Fibroblast of mammary gland (primary cell): ENCODE results near the gene TFAP2B.

Experiments used
- DNase-seq: peaks from one replicate; pipeline ENCODE4 v3.0.0-alpha.2; 2010; ENCODE audit warnings: low read depth
- H3K4me3 ChIP-seq: 2 replicates; pipeline ENCODE4 v1.5.1; 2011; ENCODE audit warnings: low read depth, mild to moderate bottlenecking, low read length, moderate library complexity; ENCODE audit not compliant: control insufficient read depth
- TF ChIP-seq, protein P1 (sequence below): conservative IDR thresholded peaks from 2 replicates; pipeline ENCODE4 v1.5.1; 2011; ENCODE audit warnings: low read depth, low read length, inconsistent platforms; ENCODE audit not compliant: control insufficient read depth, insufficient read depth

Gene TFAP2B

DNA sequence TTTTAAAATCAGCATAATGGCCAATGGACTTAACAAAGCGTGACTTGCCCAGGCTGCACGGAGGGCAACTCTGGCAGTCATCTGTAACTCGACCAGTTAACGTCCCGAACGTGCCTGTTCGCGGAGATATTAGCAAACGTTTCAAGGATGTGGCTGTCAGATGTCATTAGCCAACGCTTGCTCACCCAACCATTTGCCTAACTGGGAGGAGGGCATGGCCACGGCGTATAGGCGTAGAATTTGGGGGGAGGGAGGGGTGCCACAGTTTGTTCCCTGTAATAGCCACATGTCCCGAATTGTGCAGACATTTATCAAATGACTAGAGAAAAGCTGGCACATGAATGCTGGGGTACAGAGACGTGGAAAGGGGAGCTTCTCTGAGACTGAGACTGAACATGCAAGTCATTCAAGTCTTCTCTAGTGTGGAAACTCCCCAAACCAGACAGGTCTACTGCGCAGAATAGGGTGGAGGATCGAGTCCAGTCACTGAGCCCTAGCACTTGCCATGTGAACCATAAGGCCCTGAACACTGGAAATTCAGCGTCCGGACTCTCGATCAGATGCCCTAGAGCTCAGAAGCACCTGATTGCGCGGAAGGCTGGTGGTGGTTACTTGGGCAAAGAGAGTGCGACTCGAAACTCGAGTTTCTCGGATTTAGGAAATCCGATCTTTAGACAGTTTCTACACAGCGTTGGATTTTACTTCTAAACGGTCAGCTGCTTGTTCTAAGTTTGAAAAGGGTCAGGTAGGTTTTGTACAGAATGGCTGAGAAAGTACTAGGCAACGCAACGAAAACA lies 32.6 kb downstream of the TFAP2B start:
- H3K4me3 ChIP-seq, result no peak overlapping the region
- no peak for DNase-seq
- TF ChIP-seq, protein P1, sequence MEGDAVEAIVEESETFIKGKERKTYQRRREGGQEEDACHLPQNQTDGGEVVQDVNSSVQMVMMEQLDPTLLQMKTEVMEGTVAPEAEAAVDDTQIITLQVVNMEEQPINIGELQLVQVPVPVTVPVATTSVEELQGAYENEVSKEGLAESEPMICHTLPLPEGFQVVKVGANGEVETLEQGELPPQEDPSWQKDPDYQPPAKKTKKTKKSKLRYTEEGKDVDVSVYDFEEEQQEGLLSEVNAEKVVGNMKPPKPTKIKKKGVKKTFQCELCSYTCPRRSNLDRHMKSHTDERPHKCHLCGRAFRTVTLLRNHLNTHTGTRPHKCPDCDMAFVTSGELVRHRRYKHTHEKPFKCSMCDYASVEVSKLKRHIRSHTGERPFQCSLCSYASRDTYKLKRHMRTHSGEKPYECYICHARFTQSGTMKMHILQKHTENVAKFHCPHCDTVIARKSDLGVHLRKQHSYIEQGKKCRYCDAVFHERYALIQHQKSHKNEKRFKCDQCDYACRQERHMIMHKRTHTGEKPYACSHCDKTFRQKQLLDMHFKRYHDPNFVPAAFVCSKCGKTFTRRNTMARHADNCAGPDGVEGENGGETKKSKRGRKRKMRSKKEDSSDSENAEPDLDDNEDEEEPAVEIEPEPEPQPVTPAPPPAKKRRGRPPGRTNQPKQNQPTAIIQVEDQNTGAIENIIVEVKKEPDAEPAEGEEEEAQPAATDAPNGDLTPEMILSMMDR, result no peak

DNA sequence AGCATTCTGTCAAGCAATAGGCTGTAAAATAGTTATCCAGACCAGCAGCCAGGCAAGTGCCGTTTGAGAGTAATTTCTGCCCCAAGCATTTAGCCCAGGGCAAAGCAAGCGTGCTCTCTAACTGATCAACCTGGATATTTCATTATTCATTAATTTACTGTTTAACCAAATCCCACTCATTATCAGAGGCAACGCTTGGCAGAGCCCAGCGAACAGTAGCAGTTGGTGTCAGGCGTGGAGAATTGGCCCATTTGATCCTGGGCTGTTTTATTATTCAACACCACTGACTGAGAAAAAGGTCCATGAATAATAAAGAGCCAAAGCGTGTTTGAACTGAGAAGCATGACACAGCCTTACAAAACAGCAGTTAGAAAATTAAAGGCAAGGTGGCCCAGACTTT lies 35.3 kb downstream of the TFAP2B start:
- TF ChIP-seq, protein P1, result no peak
- no peak overlapping the region for H3K4me3 ChIP-seq
- no peak for DNase-seq

DNA sequence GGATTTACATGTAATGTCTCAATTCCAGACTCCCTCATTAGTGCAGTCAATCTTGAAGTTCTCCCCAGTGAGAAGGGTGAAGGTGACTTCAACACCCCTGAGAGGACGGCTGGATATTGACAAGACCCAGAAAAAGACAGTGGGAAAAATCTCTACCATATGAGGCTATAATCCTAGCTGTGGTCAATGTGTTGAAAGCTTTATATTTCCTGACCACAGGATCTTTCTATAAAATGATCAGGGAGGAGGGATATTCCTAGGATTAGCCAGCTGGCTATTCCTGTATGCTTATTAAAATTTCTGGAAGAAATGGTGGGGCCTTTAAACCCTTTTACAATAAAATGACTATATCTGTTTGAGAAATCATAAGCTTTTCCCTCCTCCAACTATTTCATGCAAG lies 43.0 kb downstream of the TFAP2B start:
- no peak overlapping the region for H3K4me3 ChIP-seq
- TF ChIP-seq, protein P1, result no peak
- DNase-seq, result no peak

DNA sequence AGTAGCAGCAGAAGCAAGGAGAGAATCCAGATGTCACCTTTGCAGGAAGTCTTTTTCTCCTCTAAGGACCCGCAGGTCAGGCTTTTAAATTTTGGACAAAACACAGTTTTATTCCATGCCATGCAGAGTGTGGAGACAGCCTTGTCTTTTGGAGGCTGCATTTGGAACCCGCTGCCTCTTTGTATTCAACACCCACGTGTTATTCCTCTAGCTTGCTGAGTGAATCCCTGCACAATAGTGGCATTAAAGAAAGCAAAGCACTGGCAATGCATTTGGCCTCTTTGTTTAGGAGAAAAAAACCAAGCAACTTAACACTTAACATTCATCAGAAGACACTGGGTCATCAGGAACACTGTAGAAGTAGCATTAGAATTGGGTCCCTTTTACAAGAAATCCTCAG lies 43.5 kb downstream of the TFAP2B start:
- no peak for DNase-seq
- H3K4me3 ChIP-seq, result no peak overlapping the region
- TF ChIP-seq, protein P1, result no peak

DNA sequence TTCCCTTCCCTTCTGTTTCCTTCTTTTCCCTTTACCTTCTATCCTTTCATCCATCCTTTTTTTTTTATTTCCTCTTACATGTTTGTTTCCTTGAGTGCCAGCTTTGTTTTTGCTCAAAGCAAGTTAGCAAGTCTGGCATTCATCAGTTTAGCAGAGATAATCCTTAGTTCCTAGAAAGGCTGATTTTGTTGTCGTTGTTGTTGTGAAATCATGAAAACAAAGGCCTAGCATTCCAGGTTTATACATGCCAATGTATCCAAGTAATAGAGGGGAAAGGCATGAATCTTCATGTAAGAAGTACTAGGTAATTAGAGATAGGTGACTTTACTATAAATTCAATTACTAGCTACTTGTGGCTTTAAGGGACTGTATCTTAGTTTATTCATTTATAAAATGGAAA lies 45.9 kb downstream of the TFAP2B start:
- no peak for DNase-seq
- TF ChIP-seq, protein P1, result no peak
- no peak overlapping the region for H3K4me3 ChIP-seq

DNA sequence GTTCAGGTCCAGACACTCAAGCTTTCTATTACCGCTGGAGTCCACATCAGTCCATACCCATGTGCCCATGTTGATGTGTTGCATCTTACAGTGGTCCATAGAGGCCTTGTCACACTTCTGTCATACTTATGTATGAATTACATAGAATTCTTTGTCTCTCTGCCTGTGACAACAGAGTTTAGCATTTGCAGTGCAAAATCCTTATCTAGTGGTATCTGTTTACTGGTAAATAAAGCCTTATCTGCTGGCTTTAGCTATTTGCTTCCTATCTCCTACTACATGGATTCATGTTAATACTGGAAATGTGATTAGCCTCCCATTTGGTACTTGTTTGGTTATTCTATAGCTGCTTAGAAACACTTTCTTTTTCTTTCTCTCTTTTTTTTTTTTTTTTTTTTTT lies 49.8 kb downstream of the TFAP2B start:
- DNase-seq, result no peak
- no peak overlapping the region for H3K4me3 ChIP-seq
- TF ChIP-seq, protein P1, result no peak
